HEK293 (cell line): ENCODE results near the gene PARK7.

Experiments used
- CTCF ChIA-PET: fragments of 350-600 bp; formaldehyde crosslinking; extraction: SDS; loops from one replicate; lab custom pipeline; 2021; ENCODE audit warnings: antibody characterized with exemption; lab: Yijun Ruan, JAX
- POLR2A ChIA-PET: fragments of 300-600 bp; formaldehyde crosslinking; extraction: SDS; loops from one replicate; lab custom pipeline; 2020; ENCODE audit warnings: antibody characterized with exemption, inconsistent platforms; lab: Yijun Ruan, JAX
- H3K27ac ChIP-seq: fragments of 200-500 bp; sonication (Bioruptor generic); 2 replicates; pipeline ENCODE4 v1.5.1; 2014; ENCODE audit warnings: low read depth, low read length, control low read depth, inconsistent platforms; ENCODE audit errors: extremely low read depth
- H3K36me3 ChIP-seq, 2 experiments: fragments of 200-500 bp in 1 of 2; sonication (Bioruptor generic) in 1 of 2; 1 replicate in 1 of 2; 2 replicates in 1 of 2; pipeline ENCODE4 v1.5.1; 2014 to 2017; ENCODE audit warnings: inconsistent platforms in 2 of 2, low read length in 2 of 2; ENCODE audit not compliant: control insufficient read depth in 2 of 2, insufficient read depth in 1 of 2
- H3K4me1 ChIP-seq: fragments of 200-500 bp; sonication (Bioruptor generic); 2 replicates; pipeline ENCODE4 v1.5.1; 2014; ENCODE audit warnings: mild to moderate bottlenecking, low read length, inconsistent platforms; ENCODE audit not compliant: control insufficient read depth, insufficient read depth
- H3K4me3 ChIP-seq: 2 replicates; pipeline ENCODE4 v1.5.1; 2011; ENCODE audit warnings: low read depth, mild to moderate bottlenecking, control low read depth, low read length, moderate library complexity
- H3K9me3 ChIP-seq: fragments of 200-500 bp; sonication (Bioruptor generic); 2 replicates; pipeline ENCODE4 v1.5.1; 2014; ENCODE audit warnings: low read depth, low read length, inconsistent platforms; ENCODE audit not compliant: control insufficient read depth, insufficient read depth
- BCL11B ChIP-seq: fragments of 450-650 bp; formaldehyde crosslinking; IDR thresholded peaks from 2 replicates; pipeline ENCODE4 v1.5.1; 2016; ENCODE audit warnings: low read depth, missing biosample characterization, missing genetic modification characterization
- GLI2 ChIP-seq: fragments of 450-650 bp; formaldehyde crosslinking; IDR thresholded peaks from 2 replicates; pipeline ENCODE4; 2017; ENCODE audit warnings: missing biosample characterization, missing genetic modification characterization, low read depth, borderline replicate concordance
- GLI4 ChIP-seq: fragments of 450-650 bp; formaldehyde crosslinking; IDR thresholded peaks from 2 replicates; pipeline ENCODE4 v1.5.1; 2016; ENCODE audit warnings: missing biosample characterization, missing genetic modification characterization
- KLF17 ChIP-seq: fragments of 450-650 bp; formaldehyde crosslinking; IDR thresholded peaks from 2 replicates; pipeline ENCODE4 v1.5.1; 2016; ENCODE audit warnings: missing biosample characterization, missing genetic modification characterization
- OVOL3 ChIP-seq: fragments of 450-650 bp; formaldehyde crosslinking; IDR thresholded peaks from 2 replicates; pipeline ENCODE4 v1.5.1; 2016; ENCODE audit warnings: missing biosample characterization, missing genetic modification characterization
- REPIN1 ChIP-seq: fragments of 450-650 bp; formaldehyde crosslinking; IDR thresholded peaks from 2 replicates; pipeline ENCODE4 v1.5.1; 2017; ENCODE audit warnings: missing biosample characterization, missing genetic modification characterization, low read depth
- YY1 ChIP-seq: fragments of 450-650 bp; formaldehyde crosslinking; IDR thresholded peaks from 2 replicates; pipeline ENCODE4 v1.5.1; 2018; ENCODE audit warnings: missing biosample characterization, missing genetic modification characterization
- ZBTB7A ChIP-seq: fragments of 450-650 bp; formaldehyde crosslinking; IDR thresholded peaks from 2 replicates; pipeline ENCODE4 v1.5.1; 2016; ENCODE audit warnings: low read depth, missing biosample characterization, missing genetic modification characterization
- ZNF155 ChIP-seq: fragments of 450-650 bp; formaldehyde crosslinking; IDR thresholded peaks from 2 replicates; pipeline ENCODE4 v1.5.1; 2016; ENCODE audit warnings: missing biosample characterization, missing genetic modification characterization
- ZNF184 ChIP-seq: fragments of 450-650 bp; IDR thresholded peaks from 2 replicates; pipeline ENCODE4 v1.5.1; 2018; ENCODE audit warnings: missing biosample characterization, mild to moderate bottlenecking, missing genetic modification characterization
- ZNF521 ChIP-seq: fragments of 450-650 bp; formaldehyde crosslinking; IDR thresholded peaks from 2 replicates; pipeline ENCODE4 v1.5.1; 2017; ENCODE audit warnings: missing biosample characterization, mild to moderate bottlenecking, missing genetic modification characterization
- ZNF529 ChIP-seq: fragments of 450-650 bp; formaldehyde crosslinking; IDR thresholded peaks from 2 replicates; pipeline ENCODE4 v1.5.1; 2017; ENCODE audit warnings: missing genetic modification characterization, missing biosample characterization; ENCODE audit not compliant: insufficient replicate concordance
- ZNF555 ChIP-seq: fragments of 450-650 bp; formaldehyde crosslinking; conservative IDR thresholded peaks from 2 replicates; pipeline ENCODE4 v1.5.1; 2017; ENCODE audit warnings: missing biosample characterization, mild to moderate bottlenecking, missing genetic modification characterization, inconsistent platforms
- ZNF645 ChIP-seq: fragments of 450-650 bp; formaldehyde crosslinking; IDR thresholded peaks from 2 replicates; pipeline ENCODE4; 2016; ENCODE audit warnings: missing biosample characterization, missing genetic modification characterization
- ZNF658 ChIP-seq: fragments of 450-650 bp; formaldehyde crosslinking; IDR thresholded peaks from 2 replicates; pipeline ENCODE4; 2016; ENCODE audit warnings: missing biosample characterization, missing genetic modification characterization
- ZNF660 ChIP-seq: fragments of 450-650 bp; IDR thresholded peaks from 2 replicates; pipeline ENCODE4 v1.5.1; 2018; ENCODE audit warnings: missing biosample characterization, mild to moderate bottlenecking, missing genetic modification characterization
- ZNF768 ChIP-seq: fragments of 450-650 bp; formaldehyde crosslinking; IDR thresholded peaks from 2 replicates; pipeline ENCODE4 v1.5.1; 2018; ENCODE audit warnings: missing biosample characterization, mild to moderate bottlenecking, missing genetic modification characterization
- ZSCAN4 ChIP-seq: fragments of 450-650 bp; formaldehyde crosslinking; IDR thresholded peaks from 2 replicates; pipeline ENCODE4 v1.5.1; 2017; ENCODE audit warnings: missing biosample characterization, missing genetic modification characterization
- TF ChIP-seq, protein P1 (sequence below): fragments of 450-650 bp; formaldehyde crosslinking; IDR thresholded peaks from 2 replicates; pipeline ENCODE4 v1.5.1; 2016; ENCODE audit warnings: missing biosample characterization, missing genetic modification characterization
- TF ChIP-seq, protein P2 (sequence below): fragments of 450-650 bp; formaldehyde crosslinking; IDR thresholded peaks from 2 replicates; pipeline ENCODE4 v1.5.1; 2016; ENCODE audit warnings: missing biosample characterization, missing genetic modification characterization

Gene PARK7

GRCh38 chr1:7931446-7931812, 30.1 kb upstream of the PARK7 start:
- POLR2A ChIA-PET = no interaction called here
- no peak for TF ChIP-seq BCL11B (tag by site-specific recombination)
- TF ChIP-seq ZNF645 (tag by site-specific recombination) = no peak
- TF ChIP-seq REPIN1 = no peak
- no peak for TF ChIP-seq ZNF529 (tag by site-specific recombination)
- no peak for TF ChIP-seq ZNF768 (tag by site-specific recombination)
- TF ChIP-seq OVOL3 = no peak
- no peak for TF ChIP-seq ZNF155 (tag by site-specific recombination)
- no peak for TF ChIP-seq ZNF660 (tag by site-specific recombination)
- TF ChIP-seq, protein P1, sequence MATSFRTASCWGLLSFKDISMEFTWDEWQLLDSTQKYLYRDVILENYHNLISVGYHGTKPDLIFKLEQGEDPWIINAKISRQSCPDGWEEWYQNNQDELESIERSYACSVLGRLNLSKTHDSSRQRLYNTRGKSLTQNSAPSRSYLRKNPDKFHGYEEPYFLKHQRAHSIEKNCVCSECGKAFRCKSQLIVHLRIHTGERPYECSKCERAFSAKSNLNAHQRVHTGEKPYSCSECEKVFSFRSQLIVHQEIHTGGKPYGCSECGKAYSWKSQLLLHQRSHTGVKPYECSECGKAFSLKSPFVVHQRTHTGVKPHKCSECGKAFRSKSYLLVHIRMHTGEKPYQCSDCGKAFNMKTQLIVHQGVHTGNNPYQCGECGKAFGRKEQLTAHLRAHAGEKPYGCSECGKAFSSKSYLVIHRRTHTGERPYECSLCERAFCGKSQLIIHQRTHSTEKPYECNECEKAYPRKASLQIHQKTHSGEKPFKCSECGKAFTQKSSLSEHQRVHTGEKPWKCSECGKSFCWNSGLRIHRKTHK (tag by site-specific recombination) = no peak
- TF ChIP-seq YY1 (tag by site-specific recombination) = no peak
- TF ChIP-seq, protein P2, sequence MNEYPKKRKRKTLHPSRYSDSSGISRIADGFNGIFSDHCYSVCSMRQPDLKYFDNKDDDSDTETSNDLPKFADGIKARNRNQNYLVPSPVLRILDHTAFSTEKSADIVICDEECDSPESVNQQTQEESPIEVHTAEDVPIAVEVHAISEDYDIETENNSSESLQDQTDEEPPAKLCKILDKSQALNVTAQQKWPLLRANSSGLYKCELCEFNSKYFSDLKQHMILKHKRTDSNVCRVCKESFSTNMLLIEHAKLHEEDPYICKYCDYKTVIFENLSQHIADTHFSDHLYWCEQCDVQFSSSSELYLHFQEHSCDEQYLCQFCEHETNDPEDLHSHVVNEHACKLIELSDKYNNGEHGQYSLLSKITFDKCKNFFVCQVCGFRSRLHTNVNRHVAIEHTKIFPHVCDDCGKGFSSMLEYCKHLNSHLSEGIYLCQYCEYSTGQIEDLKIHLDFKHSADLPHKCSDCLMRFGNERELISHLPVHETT (tag by site-specific recombination) = no peak
- TF ChIP-seq ZBTB7A (tag by site-specific recombination) = no peak
- no peak for TF ChIP-seq ZNF658 (tag by site-specific recombination)
- no peak for TF ChIP-seq ZNF184 (tag by site-specific recombination)
- Histone ChIP-seq H3K36me3 (no peaks in the 10 kb centered on the region), H3K4me3 (no peak overlapping the region), H3K27ac (no peak overlapping the region), H3K9me3 (no peaks in the 10 kb centered on the region), H3K4me1 (no peaks in the 10 kb centered on the region)
- CTCF ChIA-PET = no interaction called here

DNA sequence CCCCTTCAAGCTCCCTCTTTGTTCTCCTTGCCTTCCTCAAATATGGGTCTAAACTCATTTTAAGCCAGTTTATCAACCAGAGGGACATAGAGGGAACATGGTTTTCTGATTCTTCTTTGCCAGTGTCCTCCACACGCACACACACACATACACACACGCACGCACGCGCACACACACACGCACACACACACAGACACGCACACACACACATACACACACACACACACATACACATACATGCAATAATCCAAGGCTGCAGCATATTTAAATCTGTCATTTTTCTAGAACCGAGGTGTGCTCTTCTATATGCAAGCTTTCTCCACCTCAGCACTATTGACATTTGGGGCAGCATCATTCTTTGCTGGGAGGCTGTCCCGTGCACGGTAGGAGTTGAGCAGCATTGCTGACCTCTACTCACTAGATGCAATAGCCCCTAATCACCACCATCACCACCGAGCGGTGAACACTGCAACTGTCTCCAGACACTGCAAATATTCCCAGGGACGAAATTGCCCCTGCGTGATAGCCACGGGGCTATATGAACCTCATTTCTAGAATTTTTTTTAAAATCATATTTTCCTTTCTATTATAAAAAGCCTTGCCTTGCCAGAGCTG, 28.9 kb upstream of the PARK7 start:
- Histone ChIP-seq H3K4me3 (no peak overlapping the region), H3K4me1 (no peaks in the 10 kb centered on the region), H3K9me3 (no peaks in the 10 kb centered on the region), H3K36me3 (no peaks in the 10 kb centered on the region), H3K27ac (no peak overlapping the region)
- POLR2A ChIA-PET = no interaction called here
- CTCF ChIA-PET = interaction anchor here (0.7 to 0.9 kb wide), 2 partner anchors 41 to 181 kb away, joined by 3 to 5 read pairs; no protein-coding TSS in a partner anchor
- no peak for TF ChIP-seq ZNF521 (tag by site-specific recombination)
- TF ChIP-seq ZSCAN4 (tag by site-specific recombination) = peak; percentile 98
- no peak for TF ChIP-seq KLF17
- TF ChIP-seq GLI2 (tag by site-specific recombination) = no peak
- no peak for TF ChIP-seq GLI4
- no peak for TF ChIP-seq ZNF555 (tag by site-specific recombination)
